Measurements from ENCODE around the gene ZMYM2.

Gene ZMYM2

DNA sequence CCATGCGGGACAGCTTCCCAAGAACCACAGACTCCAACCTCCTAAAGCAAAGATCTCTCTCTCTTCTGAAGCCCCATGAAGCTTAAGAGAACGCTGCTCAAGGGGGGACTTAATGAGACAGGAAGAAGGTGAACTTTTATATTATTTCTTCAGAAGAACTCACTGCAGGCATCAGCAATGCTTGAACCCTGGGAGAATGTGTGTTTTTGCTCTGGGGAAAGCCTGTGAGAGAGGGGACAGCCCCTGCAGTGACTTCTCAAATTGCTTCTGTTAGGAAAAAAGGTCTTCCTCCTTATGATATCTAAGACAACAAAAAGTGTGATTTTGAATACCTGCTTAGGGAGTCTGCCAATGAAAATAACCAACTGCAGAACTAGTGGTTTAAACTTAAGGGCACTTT is 179.3 kb downstream of the ZMYM2 start:
- DNase-seq = no peak

DNA sequence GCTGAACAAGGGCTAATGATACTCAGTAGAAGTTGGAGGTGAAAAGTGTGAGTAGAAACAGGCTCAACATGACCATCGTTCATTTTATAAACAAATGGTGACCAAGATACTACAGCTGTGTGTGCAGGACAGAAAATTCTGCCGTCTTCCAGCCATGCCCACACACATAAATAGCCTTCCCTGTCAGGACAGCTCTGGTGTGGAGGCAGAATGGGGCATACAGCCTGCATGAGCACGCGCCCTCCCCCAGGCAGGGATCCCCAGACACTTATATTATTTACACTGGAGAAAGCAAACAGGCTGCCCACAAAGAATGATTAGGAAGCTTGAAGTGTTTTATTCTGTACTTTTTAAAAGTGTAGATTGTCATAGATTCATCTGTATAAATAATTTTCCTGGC is 182.0 kb downstream of the ZMYM2 start:
- DNase-seq = no peak
